HepG2 (cell line): ENCODE results near the gene NINL. TPM values are rescaled to one million over a fixed set of nuclear protein-coding genes. Genes with fewer than 3 reads are reported as not detected.

Source experiments
- CCAR2 ChIP-seq: fragments of 200-400 bp; formaldehyde crosslinking; optimal IDR thresholded peaks from 2 replicates; pipeline ENCODE3; 2018; ENCODE audit warnings: low read depth, mild to moderate bottlenecking, low read length, moderate library complexity
- CREM ChIP-seq, 2 experiments: sonication (generic) in 1 of 2; formaldehyde crosslinking in 1 of 2; IDR thresholded peaks; 2 replicates each; pipeline versions ENCODE4 v1.4.0 to v1.6.1; 2016 to 2020; ENCODE audit warnings: antibody characterized with exemption in 1 of 2, mild to moderate bottlenecking in 1 of 2, missing genetic modification reagents in 1 of 2
- ELF3 ChIP-seq: IDR thresholded peaks from 2 replicates; pipeline ENCODE4 v1.6.1; 2016; ENCODE audit warnings: missing genetic modification reagents, missing compliant biosample characterization
- HNRNPH1 ChIP-seq: fragments of 200-400 bp; formaldehyde crosslinking; optimal IDR thresholded peaks from 2 replicates; pipeline ENCODE3; 2017; ENCODE audit warnings: mild to moderate bottlenecking, low read depth, low read length
- PTBP1 ChIP-seq: fragments of 200-400 bp; formaldehyde crosslinking; IDR thresholded peaks from 2 replicates; pipeline ENCODE4 v1.6.1; 2018; ENCODE audit warnings: low read length, low read depth; ENCODE audit not compliant: poor library complexity, severe bottlenecking
- RAD51 ChIP-seq: fragments of 450-650 bp; IDR thresholded peaks from 2 replicates; pipeline ENCODE4 v1.6.1; 2016; ENCODE audit warnings: borderline replicate concordance
- TBX2 ChIP-seq: sonication (generic); formaldehyde crosslinking; IDR thresholded peaks from 2 replicates; pipeline ENCODE4 v1.5.0; 2020; ENCODE audit warnings: missing genetic modification reagents, mild to moderate bottlenecking, borderline replicate concordance
- TSC22D2 ChIP-seq: sonication (generic); formaldehyde crosslinking; IDR thresholded peaks from 2 replicates; pipeline ENCODE4 v1.5.1; 2020; ENCODE audit warnings: missing genetic modification reagents, mild to moderate bottlenecking, borderline replicate concordance
- ZFYVE20 ChIP-seq: sonication (generic); formaldehyde crosslinking; IDR thresholded peaks from 2 replicates; pipeline ENCODE4 v1.8.0; 2023; ENCODE audit warnings: low read depth, mild to moderate bottlenecking, moderate library complexity, missing genetic modification reagents, borderline replicate concordance
- ZNF333 ChIP-seq: sonication (generic); formaldehyde crosslinking; IDR thresholded peaks from 2 replicates; pipeline ENCODE4 v1.4.0; 2020; ENCODE audit warnings: mild to moderate bottlenecking, missing genetic modification reagents, borderline replicate concordance
- ZNF792 ChIP-seq: IDR thresholded peaks from 2 replicates; pipeline ENCODE4 v1.6.1; 2016
- ZSCAN9 ChIP-seq: IDR thresholded peaks from 2 replicates; pipeline ENCODE4 v1.6.1; 2016; ENCODE audit warnings: borderline replicate concordance
- polyA plus RNA-seq, 8 experiments: library from polyadenylated mRNA; depleted of rRNA in 3 of 8; stranded (reverse) in 7 of 8; unstranded in 1 of 8; fragments of >200 nt; fragmentation: Illumina TruSeq in 4 of 8; extraction: Trizol in 4 of 8; gene quantifications; 2 replicates each; pipeline versions ENCODE4 v1.2.1 to v1.2.3, GENCODE V29; 2011 to 2016; ENCODE audit warnings: low read depth in 4 of 8, missing spikeins in 1 of 8, mixed read lengths in 1 of 8; ENCODE audit not compliant: insufficient read depth in 1 of 8
- total RNA-seq, 5 experiments: library from RNA; depleted of rRNA; stranded (reverse); fragments of >200 nt; fragmentation: Illumina TruSeq; extraction: Trizol; gene quantifications; 2 replicates each; pipeline ENCODE4 v1.2.3, GENCODE V29; 2016; ENCODE audit warnings: low read depth in 1 of 5
- TF ChIP-seq, protein P1 (sequence below): sonication (generic); formaldehyde crosslinking; conservative IDR thresholded peaks from 2 replicates; pipeline ENCODE4 v1.8.0; 2022; ENCODE audit warnings: low read depth, missing genetic modification reagents
- TF ChIP-seq, protein P2 (sequence below): sonication (generic); formaldehyde crosslinking; IDR thresholded peaks from 2 replicates; pipeline ENCODE4 v1.8.0; 2023; ENCODE audit warnings: mild to moderate bottlenecking, missing genetic modification reagents
- TF ChIP-seq, protein P3 (sequence below): sonication (generic); formaldehyde crosslinking; IDR thresholded peaks from 2 replicates; pipeline ENCODE4 v1.4.0; 2020; ENCODE audit warnings: missing genetic modification reagents
- TF ChIP-seq, protein P4 (sequence below): sonication (generic); formaldehyde crosslinking; IDR thresholded peaks from 2 replicates; pipeline ENCODE4 v1.4.0; 2020; ENCODE audit warnings: missing genetic modification reagents, borderline replicate concordance
- TF ChIP-seq, protein P5 (sequence below): sonication (generic); formaldehyde crosslinking; IDR thresholded peaks from 2 replicates; pipeline ENCODE4 v1.4.0; 2020; ENCODE audit warnings: mild to moderate bottlenecking, missing genetic modification reagents, borderline replicate concordance

Gene NINL
- total and polyA plus RNA-seq, 2 of the 13 experiments (the other 11 are each of a cell fraction or from before 2014, with no cell fraction given): 32.3 to 34.3 TPM

DNA sequence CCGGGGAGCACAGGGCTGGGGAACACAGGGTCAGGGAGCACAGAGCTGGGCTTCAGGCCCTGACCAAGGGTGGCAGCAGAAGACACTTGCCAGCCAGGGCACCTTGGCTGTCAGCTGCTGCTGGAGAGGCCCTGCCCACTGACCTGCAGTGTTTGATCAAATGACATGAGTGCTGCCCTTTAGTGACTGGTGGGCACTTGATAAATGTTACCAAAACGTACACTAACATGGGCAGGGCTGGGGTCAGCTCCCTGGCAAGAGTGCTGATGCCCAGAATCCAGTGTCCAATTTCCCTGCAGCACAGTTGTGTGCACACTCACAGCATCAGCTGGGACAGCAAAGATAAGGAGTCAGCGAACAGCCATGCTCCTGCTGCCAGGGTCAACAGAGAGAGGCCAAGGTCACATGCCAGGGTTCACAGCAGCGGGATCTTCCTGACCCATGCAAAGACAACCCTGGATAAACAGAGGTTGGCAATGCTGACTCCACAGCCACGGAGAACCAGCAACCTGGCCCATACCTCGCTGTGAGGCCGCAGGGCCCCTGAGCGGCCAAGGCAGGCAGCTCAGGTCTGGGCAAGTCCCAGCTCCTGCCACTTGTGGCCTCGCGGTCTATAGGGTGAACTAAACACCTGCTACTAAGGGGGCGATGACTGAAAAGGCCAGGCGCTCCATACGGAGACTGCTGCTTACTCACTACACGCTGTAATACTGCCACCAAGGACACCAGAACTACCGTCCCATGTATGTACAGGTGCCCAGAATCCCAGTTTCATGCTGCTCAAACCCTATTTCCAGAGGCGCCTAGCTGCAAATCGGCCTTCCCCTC is 46.3 kb downstream of the NINL start (continued):
- no peak for TF ChIP-seq CCAR2
- TF ChIP-seq CREM (IDR thresholded peaks at IDR 0.05): no peak
- no peak for TF ChIP-seq CREM (CRISPR knock-in tag; IDR thresholded peaks at IDR 0.05)
- TF ChIP-seq TSC22D2 (CRISPR knock-in tag): peak; percentile 78; the same call in 1 of the 2 replicates
- TF ChIP-seq PTBP1: no peak
- no peak for TF ChIP-seq ZNF333 (CRISPR knock-in tag)
- TF ChIP-seq ZFYVE20 (CRISPR knock-in tag): no peak
- TF ChIP-seq RAD51: no peak
- TF ChIP-seq ZSCAN9 (CRISPR knock-in tag): peak; percentile 92; the same call in 1 of the 2 replicates
- TF ChIP-seq TBX2 (CRISPR knock-in tag): peak; percentile 92
- TF ChIP-seq, protein P1, sequence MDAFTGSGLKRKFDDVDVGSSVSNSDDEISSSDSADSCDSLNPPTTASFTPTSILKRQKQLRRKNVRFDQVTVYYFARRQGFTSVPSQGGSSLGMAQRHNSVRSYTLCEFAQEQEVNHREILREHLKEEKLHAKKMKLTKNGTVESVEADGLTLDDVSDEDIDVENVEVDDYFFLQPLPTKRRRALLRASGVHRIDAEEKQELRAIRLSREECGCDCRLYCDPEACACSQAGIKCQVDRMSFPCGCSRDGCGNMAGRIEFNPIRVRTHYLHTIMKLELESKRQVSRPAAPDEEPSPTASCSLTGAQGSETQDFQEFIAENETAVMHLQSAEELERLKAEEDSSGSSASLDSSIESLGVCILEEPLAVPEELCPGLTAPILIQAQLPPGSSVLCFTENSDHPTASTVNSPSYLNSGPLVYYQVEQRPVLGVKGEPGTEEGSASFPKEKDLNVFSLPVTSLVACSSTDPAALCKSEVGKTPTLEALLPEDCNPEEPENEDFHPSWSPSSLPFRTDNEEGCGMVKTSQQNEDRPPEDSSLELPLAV (CRISPR knock-in tag): no peak
- TF ChIP-seq, protein P2, sequence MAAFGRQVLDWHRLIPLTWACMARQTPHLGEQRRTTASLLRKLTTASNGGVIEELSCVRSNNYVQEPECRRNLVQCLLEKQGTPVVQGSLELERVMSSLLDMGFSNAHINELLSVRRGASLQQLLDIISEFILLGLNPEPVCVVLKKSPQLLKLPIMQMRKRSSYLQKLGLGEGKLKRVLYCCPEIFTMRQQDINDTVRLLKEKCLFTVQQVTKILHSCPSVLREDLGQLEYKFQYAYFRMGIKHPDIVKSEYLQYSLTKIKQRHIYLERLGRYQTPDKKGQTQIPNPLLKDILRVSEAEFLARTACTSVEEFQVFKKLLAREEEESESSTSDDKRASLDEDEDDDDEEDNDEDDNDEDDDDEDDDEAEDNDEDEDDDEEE (CRISPR knock-in tag): 0 out of 2 replicates have a peak, but pooled peaks have one; percentile 67
- TF ChIP-seq ZNF792 (CRISPR knock-in tag): 0 out of 2 replicates have a peak, but pooled peaks have one; percentile 80
- TF ChIP-seq HNRNPH1: peak; percentile 78
- TF ChIP-seq, protein P3, sequence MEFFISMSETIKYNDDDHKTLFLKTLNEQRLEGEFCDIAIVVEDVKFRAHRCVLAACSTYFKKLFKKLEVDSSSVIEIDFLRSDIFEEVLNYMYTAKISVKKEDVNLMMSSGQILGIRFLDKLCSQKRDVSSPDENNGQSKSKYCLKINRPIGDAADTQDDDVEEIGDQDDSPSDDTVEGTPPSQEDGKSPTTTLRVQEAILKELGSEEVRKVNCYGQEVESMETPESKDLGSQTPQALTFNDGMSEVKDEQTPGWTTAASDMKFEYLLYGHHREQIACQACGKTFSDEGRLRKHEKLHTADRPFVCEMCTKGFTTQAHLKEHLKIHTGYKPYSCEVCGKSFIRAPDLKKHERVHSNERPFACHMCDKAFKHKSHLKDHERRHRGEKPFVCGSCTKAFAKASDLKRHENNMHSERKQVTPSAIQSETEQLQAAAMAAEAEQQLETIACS (CRISPR knock-in tag): no peak
- TF ChIP-seq, protein P4, sequence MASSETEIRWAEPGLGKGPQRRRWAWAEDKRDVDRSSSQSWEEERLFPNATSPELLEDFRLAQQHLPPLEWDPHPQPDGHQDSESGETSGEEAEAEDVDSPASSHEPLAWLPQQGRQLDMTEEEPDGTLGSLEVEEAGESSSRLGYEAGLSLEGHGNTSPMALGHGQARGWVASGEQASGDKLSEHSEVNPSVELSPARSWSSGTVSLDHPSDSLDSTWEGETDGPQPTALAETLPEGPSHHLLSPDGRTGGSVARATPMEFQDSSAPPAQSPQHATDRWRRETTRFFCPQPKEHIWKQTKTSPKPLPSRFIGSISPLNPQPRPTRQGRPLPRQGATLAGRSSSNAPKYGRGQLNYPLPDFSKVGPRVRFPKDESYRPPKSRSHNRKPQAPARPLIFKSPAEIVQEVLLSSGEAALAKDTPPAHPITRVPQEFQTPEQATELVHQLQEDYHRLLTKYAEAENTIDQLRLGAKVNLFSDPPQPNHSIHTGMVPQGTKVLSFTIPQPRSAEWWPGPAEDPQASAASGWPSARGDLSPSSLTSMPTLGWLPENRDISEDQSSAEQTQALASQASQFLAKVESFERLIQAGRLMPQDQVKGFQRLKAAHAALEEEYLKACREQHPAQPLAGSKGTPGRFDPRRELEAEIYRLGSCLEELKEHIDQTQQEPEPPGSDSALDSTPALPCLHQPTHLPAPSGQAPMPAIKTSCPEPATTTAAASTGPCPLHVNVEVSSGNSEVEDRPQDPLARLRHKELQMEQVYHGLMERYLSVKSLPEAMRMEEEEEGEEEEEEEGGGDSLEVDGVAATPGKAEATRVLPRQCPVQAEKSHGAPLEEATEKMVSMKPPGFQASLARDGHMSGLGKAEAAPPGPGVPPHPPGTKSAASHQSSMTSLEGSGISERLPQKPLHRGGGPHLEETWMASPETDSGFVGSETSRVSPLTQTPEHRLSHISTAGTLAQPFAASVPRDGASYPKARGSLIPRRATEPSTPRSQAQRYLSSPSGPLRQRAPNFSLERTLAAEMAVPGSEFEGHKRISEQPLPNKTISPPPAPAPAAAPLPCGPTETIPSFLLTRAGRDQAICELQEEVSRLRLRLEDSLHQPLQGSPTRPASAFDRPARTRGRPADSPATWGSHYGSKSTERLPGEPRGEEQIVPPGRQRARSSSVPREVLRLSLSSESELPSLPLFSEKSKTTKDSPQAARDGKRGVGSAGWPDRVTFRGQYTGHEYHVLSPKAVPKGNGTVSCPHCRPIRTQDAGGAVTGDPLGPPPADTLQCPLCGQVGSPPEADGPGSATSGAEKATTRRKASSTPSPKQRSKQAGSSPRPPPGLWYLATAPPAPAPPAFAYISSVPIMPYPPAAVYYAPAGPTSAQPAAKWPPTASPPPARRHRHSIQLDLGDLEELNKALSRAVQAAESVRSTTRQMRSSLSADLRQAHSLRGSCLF (CRISPR knock-in tag): no peak
- peak; percentile 89 for TF ChIP-seq ELF3 (CRISPR knock-in tag)
- TF ChIP-seq, protein P5, sequence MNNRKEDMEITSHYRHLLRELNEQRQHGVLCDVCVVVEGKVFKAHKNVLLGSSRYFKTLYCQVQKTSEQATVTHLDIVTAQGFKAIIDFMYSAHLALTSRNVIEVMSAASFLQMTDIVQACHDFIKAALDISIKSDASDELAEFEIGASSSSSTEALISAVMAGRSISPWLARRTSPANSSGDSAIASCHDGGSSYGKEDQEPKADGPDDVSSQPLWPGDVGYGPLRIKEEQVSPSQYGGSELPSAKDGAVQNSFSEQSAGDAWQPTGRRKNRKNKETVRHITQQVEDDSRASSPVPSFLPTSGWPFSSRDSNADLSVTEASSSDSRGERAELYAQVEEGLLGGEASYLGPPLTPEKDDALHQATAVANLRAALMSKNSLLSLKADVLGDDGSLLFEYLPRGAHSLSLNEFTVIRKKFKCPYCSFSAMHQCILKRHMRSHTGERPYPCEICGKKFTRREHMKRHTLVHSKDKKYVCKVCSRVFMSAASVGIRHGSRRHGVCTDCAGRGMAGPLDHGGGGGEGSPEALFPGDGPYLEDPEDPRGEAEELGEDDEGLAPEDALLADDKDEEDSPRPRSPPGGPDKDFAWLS (CRISPR knock-in tag): peak; percentile 92
